ENCODE measurements around the gene ABHD10.
"Not testable (repeated sequence)": the region's sequence is repeated elsewhere in the genome, so short reads cannot be mapped to it uniquely, and the experiment has no call there.

The ABHD10 gene

DNA sequence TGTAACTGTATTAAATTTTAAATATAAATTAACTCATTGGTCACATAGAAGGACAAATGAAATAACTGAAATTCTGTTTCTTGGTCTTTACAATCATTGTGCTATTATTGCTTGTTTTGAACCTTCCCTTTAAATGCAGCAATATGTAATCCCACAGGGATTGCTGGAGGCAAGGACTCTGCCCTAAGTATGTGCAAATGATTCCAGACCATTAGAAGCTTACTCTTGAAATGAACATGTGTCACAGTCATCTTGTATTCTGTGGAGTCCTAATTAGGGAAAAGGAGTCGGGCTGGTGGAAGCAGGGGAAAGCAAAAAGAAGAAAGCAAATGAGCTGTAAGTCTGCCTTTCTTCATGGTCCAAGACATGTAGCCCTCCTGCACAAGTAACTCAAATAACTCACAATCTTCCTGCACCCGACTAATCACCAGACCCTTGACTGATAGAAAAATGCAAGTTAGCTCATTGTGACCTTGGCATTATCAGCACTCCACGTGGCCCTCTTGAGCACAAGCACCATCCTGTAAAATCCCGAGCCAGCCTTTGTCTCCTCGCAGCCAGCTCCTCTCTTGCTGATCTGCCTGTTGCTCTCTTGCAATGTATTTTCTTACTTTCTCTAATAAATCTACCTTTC is 53.4 kb downstream of the ABHD10 start:
- no peak for DNase-seq (ENCODE audit: low read depth)

DNA sequence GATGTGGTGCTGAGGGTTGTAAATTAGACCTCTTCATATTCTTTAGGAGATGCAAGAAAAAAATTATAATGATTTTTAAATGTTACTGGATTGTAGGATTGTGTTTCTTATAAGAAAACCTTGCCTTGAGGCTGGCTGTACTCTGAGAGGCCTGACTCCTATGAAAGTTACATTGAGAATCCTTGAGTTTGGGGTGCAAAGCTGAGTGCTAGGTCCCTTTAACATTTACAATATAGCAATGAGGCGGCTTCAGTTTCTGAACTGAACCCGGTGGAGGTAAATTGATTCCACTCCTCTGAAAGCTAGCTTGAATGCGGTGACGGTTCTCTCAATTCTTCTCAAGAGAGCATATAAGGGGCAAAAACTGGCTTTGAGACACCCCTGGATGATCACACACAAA is 55.6 kb downstream of the ABHD10 start, which contains the start of gene TMPRSS7:
TMPRSS7 (plus strand) TSS at position 301 of the 400 bp plus-strand sequence. CDS start 110 bp downstream, outside the sequence.
- no peak for DNase-seq (ENCODE audit: low read depth)

DNA sequence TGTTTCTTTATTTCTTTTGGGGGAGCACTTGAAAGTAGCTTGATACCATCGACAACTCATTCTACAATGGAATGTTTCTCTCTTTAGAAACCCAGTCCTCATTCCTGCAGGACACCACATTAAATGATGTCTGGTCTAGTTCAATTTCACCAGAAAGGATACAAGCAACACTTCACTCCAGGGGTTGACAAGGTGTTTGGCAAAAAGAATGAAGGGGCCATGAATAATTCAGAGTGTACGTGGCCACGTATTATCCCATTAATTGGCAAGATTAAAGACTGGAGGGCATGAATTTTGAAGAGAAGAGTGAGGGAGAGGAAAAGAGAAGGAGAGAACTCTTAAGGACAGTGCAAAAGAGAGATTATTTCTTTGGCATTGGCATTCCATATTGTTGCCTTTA is 56.4 kb downstream of the ABHD10 start:
- DNase-seq (ENCODE audit: low read depth), result no peak

DNA sequence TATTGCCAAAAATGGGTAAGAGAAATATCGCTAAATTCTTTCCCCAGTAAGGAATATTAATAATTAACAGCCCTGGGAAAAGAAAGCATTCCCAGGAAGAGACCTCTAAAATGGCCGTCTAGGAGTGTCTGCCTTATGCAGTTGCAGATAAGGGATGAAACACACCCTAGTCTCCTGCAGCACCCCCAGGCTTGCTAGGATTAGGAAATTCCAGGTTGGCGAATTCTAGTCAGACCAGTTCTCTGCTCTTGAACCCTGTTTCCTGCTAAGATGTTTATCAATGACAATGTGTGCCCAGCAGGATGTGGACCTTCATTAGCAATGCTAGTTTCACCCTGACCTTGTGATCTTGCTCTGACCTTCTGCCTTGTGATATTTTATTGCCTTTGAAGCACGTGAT is 58.4 kb downstream of the ABHD10 start:
- DNase-seq (ENCODE audit: low read depth), result not testable (repeated sequence)

DNA sequence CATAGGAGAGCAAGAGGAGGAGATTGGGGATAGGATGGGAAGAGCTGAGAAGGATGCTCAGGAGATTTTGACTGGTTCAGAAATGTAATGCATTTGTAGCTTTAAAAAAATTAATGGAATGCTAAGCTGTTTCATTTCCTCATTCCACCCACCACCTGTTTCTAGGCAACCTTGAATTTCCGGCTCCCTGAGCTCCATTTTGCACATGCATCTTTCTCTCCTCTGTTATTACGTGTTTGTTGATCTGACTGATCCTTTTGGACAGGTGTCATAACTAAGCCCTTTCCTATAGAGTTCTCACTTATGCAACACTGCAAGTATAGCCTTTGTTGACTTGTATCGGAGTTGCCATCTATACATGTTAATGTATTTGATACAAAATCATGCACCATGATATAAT is 60.0 kb downstream of the ABHD10 start:
- no peak for DNase-seq (ENCODE audit: low read depth)

DNA sequence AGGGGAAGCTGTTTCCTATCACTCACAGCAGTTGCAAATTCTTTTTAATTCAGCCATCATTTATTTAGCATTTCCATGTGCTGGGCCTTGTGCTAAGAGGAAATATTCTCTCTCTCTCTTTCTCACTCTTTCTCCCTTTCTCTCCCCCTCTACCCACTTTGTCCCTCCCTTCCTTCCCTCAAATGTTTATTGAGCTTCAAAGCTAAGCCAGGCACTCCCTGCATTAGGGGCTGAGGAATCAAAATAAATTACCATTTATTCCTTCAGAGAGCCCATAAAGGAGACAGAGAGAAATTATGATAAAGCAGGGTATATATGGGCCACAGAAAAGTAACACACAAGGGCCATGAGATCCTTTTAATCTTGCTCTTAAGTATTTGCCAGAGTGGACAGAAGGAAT is 62.5 kb downstream of the ABHD10 start:
- no peak for DNase-seq (ENCODE audit: low read depth)

DNA sequence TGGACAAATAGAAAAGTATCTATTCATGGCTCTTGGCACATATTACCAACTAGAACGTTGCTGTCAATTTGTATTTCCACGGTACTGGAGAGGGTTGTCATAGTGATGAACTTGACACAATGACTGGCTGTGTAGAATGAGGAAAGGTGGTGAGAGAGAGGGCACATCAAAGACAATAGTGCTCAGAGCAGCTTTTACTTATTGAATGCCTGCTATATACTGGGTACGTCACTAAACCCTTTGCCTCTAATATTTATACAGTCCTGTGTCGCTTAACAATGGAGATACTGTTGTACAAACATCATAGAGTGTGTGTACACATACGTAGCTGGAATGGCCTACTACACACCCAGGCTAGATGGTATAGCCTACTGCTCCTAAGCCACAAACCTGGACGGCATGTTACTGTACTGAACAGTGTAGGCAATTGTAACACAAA is 64.0 kb downstream of the ABHD10 start:
- DNase-seq (ENCODE audit: low read depth), result no peak

All from non-pigmented ciliary epithelial cell (primary cell).